ENCODE data around the gene TAAR5.

Gene TAAR5

GRCh38 chr6:132551214-132551613, 38.3 kb downstream of the TAAR5 start:
- H3K36me3 ChIP-seq (ENCODE audit: insufficient read depth, low read length), result no peaks in the 10 kb centered on the region
- no peaks in the 10 kb centered on the region for H3K9me3 ChIP-seq (ENCODE audit: control insufficient read depth, insufficient read depth, low read length)
- H3K9ac ChIP-seq (ENCODE audit: low read depth, low read length), result no peak overlapping the region
- peaks cover 12% of the 10 kb centered on the region for H3K4me1 ChIP-seq (ENCODE audit: insufficient read depth, low read length)

GRCh38 chr6:132548746-132549463, 40.6 kb downstream of the TAAR5 start:
- H3K36me3 ChIP-seq (ENCODE audit: insufficient read depth, low read length), result no peaks in the 10 kb centered on the region
- H3K4me1 ChIP-seq (ENCODE audit: insufficient read depth, low read length), result peaks cover 12% of the 10 kb centered on the region
- no peaks in the 10 kb centered on the region for H3K9me3 ChIP-seq (ENCODE audit: control insufficient read depth, insufficient read depth, low read length)
- no peak overlapping the region for H3K9ac ChIP-seq (ENCODE audit: low read depth, low read length)

- no peak overlapping the region for H3K9ac ChIP-seq (ENCODE audit: low read depth, low read length)
- peaks cover 9% of the 10 kb centered on the region for H3K4me1 ChIP-seq (ENCODE audit: insufficient read depth, low read length)
- H3K9me3 ChIP-seq (ENCODE audit: control insufficient read depth, insufficient read depth, low read length), result no peaks in the 10 kb centered on the region
- H3K36me3 ChIP-seq (ENCODE audit: insufficient read depth, low read length), result no peaks in the 10 kb centered on the region
These were observed 44.7 kb downstream of the TAAR5 start for GRCh38 chr6:132544826-132545225.
